Measurements from ENCODE around the gene FAM240A. TPM values are rescaled to one million over a fixed set of nuclear protein-coding genes. Genes with fewer than 3 reads are reported as not detected.
A peak's percentile ranks its signal among the peaks of the same experiment; 100 is the strongest.

The FAM240A gene
- total and polyA plus RNA-seq, 4 donors: not detected

DNA sequence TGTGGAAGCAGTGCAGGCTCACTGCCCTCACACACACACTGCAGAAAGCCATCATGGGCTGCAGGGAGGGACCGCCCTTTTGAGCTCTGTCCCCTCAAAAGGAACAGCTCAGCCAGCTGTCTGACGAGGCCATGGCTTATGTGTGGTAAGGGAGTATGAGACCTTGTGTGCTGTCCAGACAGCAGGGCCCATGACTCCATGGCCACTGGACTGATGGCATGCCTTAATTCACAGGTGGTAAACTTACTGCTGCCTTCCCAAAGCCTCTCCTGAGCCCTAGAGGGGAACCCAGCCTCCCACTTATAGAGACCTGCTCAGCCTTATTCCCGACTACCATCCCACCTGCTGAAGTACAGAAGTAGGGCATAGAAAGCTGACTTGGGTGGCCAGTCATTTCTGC lies 5.6 kb downstream of the FAM240A start:
- Histone ChIP-seq H3K4me1 (ENCODE audit: control insufficient read depth in 4 of 4, insufficient read depth in 4 of 4, low read length in 3 of 4) (peaks cover 0 to 3% (median 0%) of the 10 kb centered on the region in 4 donors), H3K36me3 (ENCODE audit: control insufficient read depth in 4 of 4, insufficient read depth in 3 of 4, low read depth in 1 of 4, low read length in 3 of 4) (no peaks in the 10 kb centered on the region), H3K9ac (ENCODE audit: low read depth in 1 of 2, low read length in 2 of 2) (no peak overlapping the region), H3K4me3 (ENCODE audit: low read depth in 1 of 3, low read length in 3 of 3) (no peak overlapping the region), H3K27me3 (ENCODE audit: control insufficient read depth in 4 of 4, insufficient read depth in 4 of 4, low read length in 3 of 4) (no peaks in the 10 kb centered on the region), H3K9me3 (ENCODE audit: control insufficient read depth in 4 of 4, low read length in 3 of 4) (no peaks in the 10 kb centered on the region), H3K27ac (ENCODE audit: low read depth in 1 of 2, low read length in 2 of 2) (no peak overlapping the region)
- 94% methylated on average over 3 of the region's 3 CpGs for WGBS
- peak; percentile 20 for DNase-seq (ENCODE audit: low spot score)
- TF ChIP-seq, protein P1, sequence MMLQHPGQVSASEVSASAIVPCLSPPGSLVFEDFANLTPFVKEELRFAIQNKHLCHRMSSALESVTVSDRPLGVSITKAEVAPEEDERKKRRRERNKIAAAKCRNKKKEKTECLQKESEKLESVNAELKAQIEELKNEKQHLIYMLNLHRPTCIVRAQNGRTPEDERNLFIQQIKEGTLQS (IDR thresholded peaks at IDR 0.05): no peak

DNA sequence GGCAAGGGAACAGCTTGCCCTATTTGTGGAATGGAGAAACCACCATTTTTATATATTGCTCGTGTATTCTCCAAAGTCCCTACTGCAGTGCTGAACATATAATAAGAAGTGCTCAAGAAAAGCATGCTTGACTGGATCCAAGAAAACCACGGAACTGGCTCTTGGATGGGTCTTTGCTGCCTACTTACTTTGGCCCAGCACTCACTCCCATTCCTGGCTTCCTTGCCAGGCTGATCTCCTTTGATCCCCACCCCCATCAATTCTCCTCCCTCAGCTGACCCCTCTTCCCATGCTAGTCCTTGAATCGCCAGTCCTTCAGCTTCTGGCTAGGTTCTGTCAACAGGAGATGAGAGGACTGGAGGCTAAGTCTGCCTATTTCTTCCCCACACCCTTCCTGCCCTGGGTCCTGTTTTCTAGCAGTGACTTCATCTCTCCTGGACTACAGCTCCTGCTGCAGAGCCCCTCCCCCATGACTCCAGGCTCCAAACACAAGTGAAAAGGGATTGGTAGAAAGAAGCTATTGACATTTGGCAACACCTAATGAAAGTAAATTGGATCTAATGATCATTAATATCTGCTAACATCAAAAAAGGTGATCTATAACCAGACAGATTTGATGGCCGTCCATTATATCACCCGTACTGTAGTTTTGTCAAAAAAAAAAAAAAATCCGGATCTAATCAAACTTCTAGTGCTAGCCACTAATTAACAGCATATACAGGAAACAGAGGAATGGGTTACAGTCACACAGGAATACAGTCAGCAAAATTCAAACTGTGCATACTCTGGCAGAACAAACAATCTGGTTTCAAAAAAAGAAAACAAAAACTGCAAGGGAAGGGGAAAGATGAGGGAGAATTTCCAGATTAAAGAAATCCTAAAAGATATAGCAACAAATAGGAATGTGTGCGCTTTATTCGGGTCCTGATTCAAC lies 7.8 kb downstream of the FAM240A start:
- no peak for DNase-seq (ENCODE audit: low spot score)
- Histone ChIP-seq H3K36me3 (ENCODE audit: control insufficient read depth in 4 of 4, insufficient read depth in 3 of 4, low read depth in 1 of 4, low read length in 3 of 4) (no peaks in the 10 kb centered on the region), H3K27ac (ENCODE audit: low read depth in 1 of 2, low read length in 2 of 2) (no peak overlapping the region), H3K4me3 (ENCODE audit: low read depth in 1 of 3, low read length in 3 of 3) (no peak overlapping the region), H3K9ac (ENCODE audit: low read depth in 1 of 2, low read length in 2 of 2) (no peak overlapping the region), H3K9me3 (ENCODE audit: control insufficient read depth in 4 of 4, low read length in 3 of 4) (no peaks in the 10 kb centered on the region), H3K27me3 (ENCODE audit: control insufficient read depth in 4 of 4, insufficient read depth in 4 of 4, low read length in 3 of 4) (no peaks in the 10 kb centered on the region), H3K4me1 (ENCODE audit: control insufficient read depth in 4 of 4, insufficient read depth in 4 of 4, low read length in 3 of 4) (peaks cover 0 to 3% (median 0%) of the 10 kb centered on the region in 4 donors)
- TF ChIP-seq, protein P2, sequence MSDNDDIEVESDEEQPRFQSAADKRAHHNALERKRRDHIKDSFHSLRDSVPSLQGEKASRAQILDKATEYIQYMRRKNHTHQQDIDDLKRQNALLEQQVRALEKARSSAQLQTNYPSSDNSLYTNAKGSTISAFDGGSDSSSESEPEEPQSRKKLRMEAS (IDR thresholded peaks at IDR 0.05): no peak
- no peak for TF ChIP-seq HNF4A (conservative IDR thresholded peaks at IDR 0.05)
- TF ChIP-seq, protein P3, sequence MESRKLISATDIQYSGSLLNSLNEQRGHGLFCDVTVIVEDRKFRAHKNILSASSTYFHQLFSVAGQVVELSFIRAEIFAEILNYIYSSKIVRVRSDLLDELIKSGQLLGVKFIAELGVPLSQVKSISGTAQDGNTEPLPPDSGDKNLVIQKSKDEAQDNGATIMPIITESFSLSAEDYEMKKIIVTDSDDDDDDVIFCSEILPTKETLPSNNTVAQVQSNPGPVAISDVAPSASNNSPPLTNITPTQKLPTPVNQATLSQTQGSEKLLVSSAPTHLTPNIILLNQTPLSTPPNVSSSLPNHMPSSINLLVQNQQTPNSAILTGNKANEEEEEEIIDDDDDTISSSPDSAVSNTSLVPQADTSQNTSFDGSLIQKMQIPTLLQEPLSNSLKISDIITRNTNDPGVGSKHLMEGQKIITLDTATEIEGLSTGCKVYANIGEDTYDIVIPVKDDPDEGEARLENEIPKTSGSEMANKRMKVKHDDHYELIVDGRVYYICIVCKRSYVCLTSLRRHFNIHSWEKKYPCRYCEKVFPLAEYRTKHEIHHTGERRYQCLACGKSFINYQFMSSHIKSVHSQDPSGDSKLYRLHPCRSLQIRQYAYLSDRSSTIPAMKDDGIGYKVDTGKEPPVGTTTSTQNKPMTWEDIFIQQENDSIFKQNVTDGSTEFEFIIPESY (IDR thresholded peaks at IDR 0.05): no peak
- WGBS: 72% methylated on average over 8 of the region's 8 CpGs

DNA sequence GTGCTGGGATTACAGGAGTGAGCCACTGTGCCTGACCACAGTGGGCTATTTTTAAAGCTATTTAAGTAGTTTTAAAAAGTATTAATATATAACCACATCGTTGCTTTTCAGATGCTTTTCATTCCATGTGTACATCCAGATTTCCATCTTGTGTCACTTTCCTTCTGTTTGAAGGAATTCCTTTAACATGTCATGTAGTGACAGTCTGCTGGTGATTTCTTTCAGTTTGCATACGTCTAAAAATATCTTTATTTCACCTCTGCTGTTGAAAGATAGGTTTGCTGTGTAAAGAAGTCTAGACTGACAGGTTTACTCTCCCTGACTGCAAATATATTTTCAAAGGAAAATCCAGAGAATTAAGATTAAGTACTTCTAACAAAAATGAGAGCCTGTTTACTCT lies 12.2 kb downstream of the FAM240A start:
- Histone ChIP-seq H3K9me3 (ENCODE audit: control insufficient read depth in 4 of 4, low read length in 3 of 4) (no peaks in the 10 kb centered on the region), H3K36me3 (ENCODE audit: control insufficient read depth in 4 of 4, insufficient read depth in 3 of 4, low read depth in 1 of 4, low read length in 3 of 4) (no peaks in the 10 kb centered on the region), H3K27ac (ENCODE audit: low read depth in 1 of 2, low read length in 2 of 2) (no peak overlapping the region), H3K4me1 (ENCODE audit: control insufficient read depth in 4 of 4, insufficient read depth in 4 of 4, low read length in 3 of 4) (peaks cover 0 to 6% (median under 1%) of the 10 kb centered on the region in 4 donors), H3K27me3 (ENCODE audit: control insufficient read depth in 4 of 4, insufficient read depth in 4 of 4, low read length in 3 of 4) (no peaks in the 10 kb centered on the region), H3K9ac (ENCODE audit: low read depth in 1 of 2, low read length in 2 of 2) (no peak overlapping the region), H3K4me3 (ENCODE audit: low read depth in 1 of 3, low read length in 3 of 3) (no peak overlapping the region)
- no peak for DNase-seq (ENCODE audit: low spot score)
- 83% methylated on average over 2 of the region's 2 CpGs for WGBS
- TF ChIP-seq, protein P4, sequence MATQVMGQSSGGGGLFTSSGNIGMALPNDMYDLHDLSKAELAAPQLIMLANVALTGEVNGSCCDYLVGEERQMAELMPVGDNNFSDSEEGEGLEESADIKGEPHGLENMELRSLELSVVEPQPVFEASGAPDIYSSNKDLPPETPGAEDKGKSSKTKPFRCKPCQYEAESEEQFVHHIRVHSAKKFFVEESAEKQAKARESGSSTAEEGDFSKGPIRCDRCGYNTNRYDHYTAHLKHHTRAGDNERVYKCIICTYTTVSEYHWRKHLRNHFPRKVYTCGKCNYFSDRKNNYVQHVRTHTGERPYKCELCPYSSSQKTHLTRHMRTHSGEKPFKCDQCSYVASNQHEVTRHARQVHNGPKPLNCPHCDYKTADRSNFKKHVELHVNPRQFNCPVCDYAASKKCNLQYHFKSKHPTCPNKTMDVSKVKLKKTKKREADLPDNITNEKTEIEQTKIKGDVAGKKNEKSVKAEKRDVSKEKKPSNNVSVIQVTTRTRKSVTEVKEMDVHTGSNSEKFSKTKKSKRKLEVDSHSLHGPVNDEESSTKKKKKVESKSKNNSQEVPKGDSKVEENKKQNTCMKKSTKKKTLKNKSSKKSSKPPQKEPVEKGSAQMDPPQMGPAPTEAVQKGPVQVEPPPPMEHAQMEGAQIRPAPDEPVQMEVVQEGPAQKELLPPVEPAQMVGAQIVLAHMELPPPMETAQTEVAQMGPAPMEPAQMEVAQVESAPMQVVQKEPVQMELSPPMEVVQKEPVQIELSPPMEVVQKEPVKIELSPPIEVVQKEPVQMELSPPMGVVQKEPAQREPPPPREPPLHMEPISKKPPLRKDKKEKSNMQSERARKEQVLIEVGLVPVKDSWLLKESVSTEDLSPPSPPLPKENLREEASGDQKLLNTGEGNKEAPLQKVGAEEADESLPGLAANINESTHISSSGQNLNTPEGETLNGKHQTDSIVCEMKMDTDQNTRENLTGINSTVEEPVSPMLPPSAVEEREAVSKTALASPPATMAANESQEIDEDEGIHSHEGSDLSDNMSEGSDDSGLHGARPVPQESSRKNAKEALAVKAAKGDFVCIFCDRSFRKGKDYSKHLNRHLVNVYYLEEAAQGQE (IDR thresholded peaks at IDR 0.05): no peak
- TF ChIP-seq, protein P5, sequence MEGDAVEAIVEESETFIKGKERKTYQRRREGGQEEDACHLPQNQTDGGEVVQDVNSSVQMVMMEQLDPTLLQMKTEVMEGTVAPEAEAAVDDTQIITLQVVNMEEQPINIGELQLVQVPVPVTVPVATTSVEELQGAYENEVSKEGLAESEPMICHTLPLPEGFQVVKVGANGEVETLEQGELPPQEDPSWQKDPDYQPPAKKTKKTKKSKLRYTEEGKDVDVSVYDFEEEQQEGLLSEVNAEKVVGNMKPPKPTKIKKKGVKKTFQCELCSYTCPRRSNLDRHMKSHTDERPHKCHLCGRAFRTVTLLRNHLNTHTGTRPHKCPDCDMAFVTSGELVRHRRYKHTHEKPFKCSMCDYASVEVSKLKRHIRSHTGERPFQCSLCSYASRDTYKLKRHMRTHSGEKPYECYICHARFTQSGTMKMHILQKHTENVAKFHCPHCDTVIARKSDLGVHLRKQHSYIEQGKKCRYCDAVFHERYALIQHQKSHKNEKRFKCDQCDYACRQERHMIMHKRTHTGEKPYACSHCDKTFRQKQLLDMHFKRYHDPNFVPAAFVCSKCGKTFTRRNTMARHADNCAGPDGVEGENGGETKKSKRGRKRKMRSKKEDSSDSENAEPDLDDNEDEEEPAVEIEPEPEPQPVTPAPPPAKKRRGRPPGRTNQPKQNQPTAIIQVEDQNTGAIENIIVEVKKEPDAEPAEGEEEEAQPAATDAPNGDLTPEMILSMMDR (IDR thresholded peaks at IDR 0.05; ENCODE audit: low read depth, low read length, missing input control): no peak
- TF ChIP-seq EGR1 (IDR thresholded peaks at IDR 0.05; ENCODE audit: low read depth in 2 of 2): no peak
- TF ChIP-seq JUND (IDR thresholded peaks at IDR 0.05): no peak
- no peak for TF ChIP-seq HNF4A (conservative IDR thresholded peaks at IDR 0.05)
- no peak for TF ChIP-seq FOXA1 (IDR thresholded peaks at IDR 0.05)
- no peak for TF ChIP-seq RXRA (IDR thresholded peaks at IDR 0.05)
- no peak for TF ChIP-seq RAD21 (IDR thresholded peaks at IDR 0.05)
- TF ChIP-seq, protein P2 (IDR thresholded peaks at IDR 0.05): no peak
- TF ChIP-seq YY1 (IDR thresholded peaks at IDR 0.05): no peak
- TF ChIP-seq, protein P3 (IDR thresholded peaks at IDR 0.05): no peak
- TF ChIP-seq GABPA (IDR thresholded peaks at IDR 0.05 in 1 of 2, conservative IDR thresholded peaks at IDR 0.05 in 1 of 2): no peak
- TF ChIP-seq FOXA2 (IDR thresholded peaks at IDR 0.05): no peak
- no peak for TF ChIP-seq NR2F2 (IDR thresholded peaks at IDR 0.05)
- no peak for TF ChIP-seq HNF4G (IDR thresholded peaks at IDR 0.05)
